Measurements from ENCODE around the gene RANBP10. TPM values are rescaled to one million over a fixed set of nuclear protein-coding genes. Genes with fewer than 3 reads are reported as not detected.

RANBP10 gene
- total and polyA plus RNA-seq, 2 of the 13 experiments (the other 11 are each of a cell fraction or from before 2014, with no cell fraction given), result 9.2 to 22.7 TPM

DNA sequence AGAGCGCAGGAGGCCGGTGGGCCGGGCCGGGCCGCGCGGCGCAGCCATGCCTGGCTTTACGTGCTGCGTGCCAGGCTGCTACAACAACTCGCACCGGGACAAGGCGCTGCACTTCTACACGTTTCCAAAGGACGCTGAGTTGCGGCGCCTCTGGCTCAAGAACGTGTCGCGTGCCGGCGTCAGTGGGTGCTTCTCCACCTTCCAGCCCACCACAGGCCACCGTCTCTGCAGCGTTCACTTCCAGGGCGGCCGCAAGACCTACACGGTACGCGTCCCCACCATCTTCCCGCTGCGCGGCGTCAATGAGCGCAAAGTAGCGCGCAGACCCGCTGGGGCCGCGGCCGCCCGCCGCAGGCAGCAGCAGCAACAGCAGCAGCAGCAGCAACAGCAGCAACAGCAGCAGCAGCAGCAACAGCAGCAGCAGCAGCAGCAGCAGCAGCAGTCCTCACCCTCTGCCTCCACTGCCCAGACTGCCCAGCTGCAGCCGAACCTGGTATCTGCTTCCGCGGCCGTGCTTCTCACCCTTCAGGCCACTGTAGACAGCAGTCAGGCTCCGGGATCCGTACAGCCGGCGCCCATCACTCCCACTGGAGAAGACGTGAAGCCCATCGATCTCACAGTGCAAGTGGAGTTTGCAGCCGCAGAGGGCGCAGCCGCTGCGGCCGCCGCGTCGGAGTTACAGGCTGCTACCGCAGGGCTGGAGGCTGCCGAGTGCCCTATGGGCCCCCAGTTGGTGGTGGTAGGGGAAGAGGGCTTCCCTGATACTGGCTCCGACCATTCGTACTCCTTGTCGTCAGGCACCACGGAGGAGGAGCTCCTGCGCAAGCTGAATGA lies 36.4 kb upstream of the RANBP10 start (continued):
- no peak; the same call in 1 of the 2 replicates for TF ChIP-seq ZNF484 (CRISPR knock-in tag; IDR thresholded peaks at IDR 0.05; ENCODE audit: borderline replicate concordance, low read depth)
- TF ChIP-seq, protein P1, sequence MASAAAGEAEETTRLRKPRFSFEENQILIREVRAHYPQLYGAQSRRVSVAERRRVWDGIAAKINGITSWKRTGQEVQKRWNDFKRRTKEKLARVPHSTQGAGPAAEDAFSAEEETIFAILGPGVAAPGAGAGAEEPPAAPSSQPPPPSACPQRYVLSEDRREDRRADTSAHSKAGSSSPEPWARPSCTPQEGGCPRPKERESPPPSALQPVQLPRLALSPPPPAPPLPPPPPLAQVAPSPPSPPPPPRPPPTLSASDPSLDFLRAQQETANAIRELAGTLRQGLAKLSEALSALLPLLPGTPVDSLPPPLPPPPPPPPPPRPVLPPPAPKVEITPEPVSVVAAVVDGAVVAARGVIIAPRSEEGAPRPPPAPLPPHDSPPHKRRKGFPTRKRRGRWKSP (CRISPR knock-in tag; IDR thresholded peaks at IDR 0.05), result peak; percentile 100
- TF ChIP-seq NR2F2 (IDR thresholded peaks at IDR 0.05; ENCODE audit: borderline replicate concordance, low read depth), result no peak; the same call in 1 of the 2 replicates
- peak; percentile 35; the same call in 1 of the 2 replicates for TF ChIP-seq CBFB (CRISPR knock-in tag; IDR thresholded peaks at IDR 0.05)
- TF ChIP-seq, protein P2, sequence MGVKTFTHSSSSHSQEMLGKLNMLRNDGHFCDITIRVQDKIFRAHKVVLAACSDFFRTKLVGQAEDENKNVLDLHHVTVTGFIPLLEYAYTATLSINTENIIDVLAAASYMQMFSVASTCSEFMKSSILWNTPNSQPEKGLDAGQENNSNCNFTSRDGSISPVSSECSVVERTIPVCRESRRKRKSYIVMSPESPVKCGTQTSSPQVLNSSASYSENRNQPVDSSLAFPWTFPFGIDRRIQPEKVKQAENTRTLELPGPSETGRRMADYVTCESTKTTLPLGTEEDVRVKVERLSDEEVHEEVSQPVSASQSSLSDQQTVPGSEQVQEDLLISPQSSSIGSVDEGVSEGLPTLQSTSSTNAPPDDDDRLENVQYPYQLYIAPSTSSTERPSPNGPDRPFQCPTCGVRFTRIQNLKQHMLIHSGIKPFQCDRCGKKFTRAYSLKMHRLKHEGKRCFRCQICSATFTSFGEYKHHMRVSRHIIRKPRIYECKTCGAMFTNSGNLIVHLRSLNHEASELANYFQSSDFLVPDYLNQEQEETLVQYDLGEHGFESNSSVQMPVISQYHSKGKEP (CRISPR knock-in tag; IDR thresholded peaks at IDR 0.05), result no peak
- TF ChIP-seq SETDB1 (CRISPR knock-in tag; IDR thresholded peaks at IDR 0.05; ENCODE audit: borderline replicate concordance), result no peak
- no peak for TF ChIP-seq RARG (CRISPR knock-in tag; IDR thresholded peaks at IDR 0.05; ENCODE audit: low read depth)
- TF ChIP-seq SIN3A (IDR thresholded peaks at IDR 0.05; ENCODE audit: borderline replicate concordance, low read depth, low read length), result peak; percentile 13; the same call in 1 of the 2 replicates
- TF ChIP-seq, protein P3, sequence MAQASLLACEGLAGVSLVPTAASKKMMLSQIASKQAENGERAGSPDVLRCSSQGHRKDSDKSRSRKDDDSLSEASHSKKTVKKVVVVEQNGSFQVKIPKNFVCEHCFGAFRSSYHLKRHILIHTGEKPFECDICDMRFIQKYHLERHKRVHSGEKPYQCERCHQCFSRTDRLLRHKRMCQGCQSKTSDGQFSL (CRISPR knock-in tag; IDR thresholded peaks at IDR 0.05), result no peak
- no peak for TF ChIP-seq HNRNPK (IDR thresholded peaks at IDR 0.05; ENCODE audit: low read depth, low read length, poor library complexity, severe bottlenecking)
- TF ChIP-seq NFIC (IDR thresholded peaks at IDR 0.05; ENCODE audit: low read length), result no peak
- TF ChIP-seq, protein P4, sequence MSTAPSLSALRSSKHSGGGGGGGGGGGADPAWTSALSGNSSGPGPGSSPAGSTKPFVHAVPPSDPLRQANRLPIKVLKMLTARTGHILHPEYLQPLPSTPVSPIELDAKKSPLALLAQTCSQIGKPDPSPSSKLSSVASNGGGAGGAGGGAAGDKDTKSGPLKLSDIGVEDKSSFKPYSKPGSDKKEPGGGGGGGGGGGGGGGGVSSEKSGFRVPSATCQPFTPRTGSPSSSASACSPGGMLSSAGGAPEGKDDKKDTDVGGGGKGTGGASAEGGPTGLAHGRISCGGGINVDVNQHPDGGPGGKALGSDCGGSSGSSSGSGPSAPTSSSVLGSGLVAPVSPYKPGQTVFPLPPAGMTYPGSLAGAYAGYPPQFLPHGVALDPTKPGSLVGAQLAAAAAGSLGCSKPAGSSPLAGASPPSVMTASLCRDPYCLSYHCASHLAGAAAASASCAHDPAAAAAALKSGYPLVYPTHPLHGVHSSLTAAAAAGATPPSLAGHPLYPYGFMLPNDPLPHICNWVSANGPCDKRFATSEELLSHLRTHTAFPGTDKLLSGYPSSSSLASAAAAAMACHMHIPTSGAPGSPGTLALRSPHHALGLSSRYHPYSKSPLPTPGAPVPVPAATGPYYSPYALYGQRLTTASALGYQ (CRISPR knock-in tag; IDR thresholded peaks at IDR 0.05), result no peak
- TF ChIP-seq NFKBIZ (CRISPR knock-in tag; IDR thresholded peaks at IDR 0.05), result 0 out of 2 replicates have a peak, but pooled peaks have one; percentile 11
- 0 out of 2 replicates have a peak, but pooled peaks have one; percentile 16 for TF ChIP-seq SP140L (CRISPR knock-in tag; IDR thresholded peaks at IDR 0.05; ENCODE audit: borderline replicate concordance)
- TF ChIP-seq TEAD2 (CRISPR knock-in tag; IDR thresholded peaks at IDR 0.05), result no peak
- TF ChIP-seq, protein P5, sequence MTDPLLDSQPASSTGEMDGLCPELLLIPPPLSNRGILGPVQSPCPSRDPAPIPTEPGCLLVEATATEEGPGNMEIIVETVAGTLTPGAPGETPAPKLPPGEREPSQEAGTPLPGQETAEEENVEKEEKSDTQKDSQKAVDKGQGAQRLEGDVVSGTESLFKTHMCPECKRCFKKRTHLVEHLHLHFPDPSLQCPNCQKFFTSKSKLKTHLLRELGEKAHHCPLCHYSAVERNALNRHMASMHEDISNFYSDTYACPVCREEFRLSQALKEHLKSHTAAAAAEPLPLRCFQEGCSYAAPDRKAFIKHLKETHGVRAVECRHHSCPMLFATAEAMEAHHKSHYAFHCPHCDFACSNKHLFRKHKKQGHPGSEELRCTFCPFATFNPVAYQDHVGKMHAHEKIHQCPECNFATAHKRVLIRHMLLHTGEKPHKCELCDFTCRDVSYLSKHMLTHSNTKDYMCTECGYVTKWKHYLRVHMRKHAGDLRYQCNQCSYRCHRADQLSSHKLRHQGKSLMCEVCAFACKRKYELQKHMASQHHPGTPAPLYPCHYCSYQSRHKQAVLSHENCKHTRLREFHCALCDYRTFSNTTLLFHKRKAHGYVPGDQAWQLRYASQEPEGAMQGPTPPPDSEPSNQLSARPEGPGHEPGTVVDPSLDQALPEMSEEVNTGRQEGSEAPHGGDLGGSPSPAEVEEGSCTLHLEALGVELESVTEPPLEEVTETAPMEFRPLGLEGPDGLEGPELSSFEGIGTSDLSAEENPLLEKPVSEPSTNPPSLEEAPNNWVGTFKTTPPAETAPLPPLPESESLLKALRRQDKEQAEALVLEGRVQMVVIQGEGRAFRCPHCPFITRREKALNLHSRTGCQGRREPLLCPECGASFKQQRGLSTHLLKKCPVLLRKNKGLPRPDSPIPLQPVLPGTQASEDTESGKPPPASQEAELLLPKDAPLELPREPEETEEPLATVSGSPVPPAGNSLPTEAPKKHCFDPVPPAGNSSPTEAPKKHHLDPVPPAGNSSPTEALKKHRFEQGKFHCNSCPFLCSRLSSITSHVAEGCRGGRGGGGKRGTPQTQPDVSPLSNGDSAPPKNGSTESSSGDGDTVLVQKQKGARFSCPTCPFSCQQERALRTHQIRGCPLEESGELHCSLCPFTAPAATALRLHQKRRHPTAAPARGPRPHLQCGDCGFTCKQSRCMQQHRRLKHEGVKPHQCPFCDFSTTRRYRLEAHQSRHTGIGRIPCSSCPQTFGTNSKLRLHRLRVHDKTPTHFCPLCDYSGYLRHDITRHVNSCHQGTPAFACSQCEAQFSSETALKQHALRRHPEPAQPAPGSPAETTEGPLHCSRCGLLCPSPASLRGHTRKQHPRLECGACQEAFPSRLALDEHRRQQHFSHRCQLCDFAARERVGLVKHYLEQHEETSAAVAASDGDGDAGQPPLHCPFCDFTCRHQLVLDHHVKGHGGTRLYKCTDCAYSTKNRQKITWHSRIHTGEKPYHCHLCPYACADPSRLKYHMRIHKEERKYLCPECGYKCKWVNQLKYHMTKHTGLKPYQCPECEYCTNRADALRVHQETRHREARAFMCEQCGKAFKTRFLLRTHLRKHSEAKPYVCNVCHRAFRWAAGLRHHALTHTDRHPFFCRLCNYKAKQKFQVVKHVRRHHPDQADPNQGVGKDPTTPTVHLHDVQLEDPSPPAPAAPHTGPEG (CRISPR knock-in tag; IDR thresholded peaks at IDR 0.05), result 0 out of 2 replicates have a peak, but pooled peaks have one; percentile 17
- TF ChIP-seq HDAC6 (IDR thresholded peaks at IDR 0.05; ENCODE audit: low read depth, low read length), result no peak

Measured in HepG2 (cell line).